Kidney (tissue), 14 donors: ENCODE results near the gene CEP85. TPM values are rescaled to one million over a fixed set of nuclear protein-coding genes. Genes with fewer than 3 reads are reported as not detected.
"Not testable (repeated sequence)": the region's sequence is repeated elsewhere in the genome, so short reads cannot be mapped to it uniquely, and the experiment has no call there.

Experiments
- DNase-seq, 5 donors: peaks; one replicate each; pipeline ENCODE4 v3.0.0-alpha.2; 2013 to 2020
- FAIRE-seq: peaks from 2 replicates; lab custom pipeline; 2012; peaks lifted over from hg19 to GRCh38; lab: Jason Lieb, UNC
- H3K27ac ChIP-seq, 2 donors: one replicate each; pipeline ENCODE4 v1.7.0; 2013; ENCODE audit warnings: low read depth in 2 of 2, low read length in 2 of 2, inconsistent platforms in 1 of 2
- H3K27me3 ChIP-seq: one replicate; pipeline ENCODE4 v1.7.1; 2013; ENCODE audit warnings: low read length, inconsistent platforms; ENCODE audit not compliant: control insufficient read depth, insufficient read depth
- H3K36me3 ChIP-seq, 3 donors: one replicate each; pipeline versions ENCODE4 v1.7.0 to v1.7.1; 2013; ENCODE audit warnings: low read length in 3 of 3, control low read depth in 1 of 3, inconsistent platforms in 1 of 3; ENCODE audit not compliant: insufficient read depth in 3 of 3, control insufficient read depth in 2 of 3
- H3K4me1 ChIP-seq, 3 donors: one replicate each; pipeline versions ENCODE4 v1.7.0 to v1.7.1; 2013; ENCODE audit warnings: low read length in 3 of 3, inconsistent platforms in 1 of 3, low read depth in 1 of 3; ENCODE audit not compliant: control insufficient read depth in 2 of 3, insufficient read depth in 2 of 3
- H3K4me3 ChIP-seq, 3 donors: one replicate each; pipeline versions ENCODE4 v1.7.0 to v1.8.1; 2013; ENCODE audit warnings: low read length in 3 of 3, control low read depth in 1 of 3, inconsistent platforms in 1 of 3
- H3K9ac ChIP-seq, 3 donors: one replicate each; pipeline versions ENCODE4 v1.7.0 to v1.7.1; 2013; ENCODE audit warnings: low read length in 3 of 3, control low read depth in 1 of 3, inconsistent platforms in 1 of 3
- H3K9me3 ChIP-seq, 3 donors: one replicate each; pipeline versions ENCODE4 v1.7.0 to v1.7.1; 2013; ENCODE audit warnings: low read length in 3 of 3, control low read depth in 1 of 3, inconsistent platforms in 1 of 3; ENCODE audit not compliant: control insufficient read depth in 2 of 3, insufficient read depth in 1 of 3
- intact Hi-C: fragments of 100-400 bp; cut with DNase I; formaldehyde crosslinking; loops from one replicate; pipeline ENCODE4 v1.11.1; 2022
- polyA plus RNA-seq: library from polyadenylated mRNA; stranded (reverse); fragments of 350-450 nt; fragmentation: Illumina TruSeq; extraction: RNeasy Lipid Tissue Mini Kit (QIAGEN cat#74804); gene quantifications from one replicate; pipeline ENCODE4 v1.2.3, GENCODE V29; 2014; ENCODE audit warnings: low read depth, low replicate concordance; ENCODE audit not compliant: insufficient read depth
- total RNA-seq: library from RNA; stranded (reverse); fragmentation: NEBNext Ultra II Directional; extraction: Animal tissue kit (Norgen Biotek cat#: 25700); gene quantifications from one replicate; pipeline ENCODE4 v1.2.1, GENCODE V29; 2021
- TF ChIP-seq, protein P1 (sequence below): IDR thresholded peaks from 3 replicates; pipeline ENCODE4 v1.5.1; 2012; ENCODE audit warnings: mild to moderate bottlenecking, moderate library complexity, borderline replicate concordance; ENCODE audit not compliant: insufficient read depth; ENCODE audit errors: extremely low read depth
- donor health status: control.
- donor health status: control.
- donor health status: control.
- donor health status: control.
- donor health status: control.
- donor health status: DM: yes; HTN: yes; CAD: no.
- donor health status: Normal renal cell carcinoma (clear cell type).

Gene CEP85
- total and polyA plus RNA-seq, 2 donors from 2014 or later = 8.4 to 8.5 TPM

DNA sequence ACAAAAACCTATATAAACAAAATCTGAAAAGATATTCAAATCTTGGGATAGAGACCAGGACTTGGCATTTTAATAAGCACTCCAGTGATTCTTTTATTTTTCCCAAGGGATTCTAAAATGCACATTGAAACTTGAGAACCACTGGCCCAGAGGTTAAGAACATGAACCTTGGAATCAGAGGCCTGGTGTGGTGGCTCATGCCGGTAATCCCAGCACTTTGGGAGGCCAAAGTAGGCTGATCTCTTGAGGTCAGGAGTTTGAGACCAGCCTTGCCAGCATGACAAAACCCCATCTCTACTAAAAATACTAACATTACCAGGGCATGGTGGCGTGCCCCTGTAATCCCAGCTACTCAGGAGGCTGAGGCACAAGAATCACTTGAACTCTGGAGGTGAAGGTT lies 12.9 kb upstream of the CEP85 start:
- TF ChIP-seq, protein P1, sequence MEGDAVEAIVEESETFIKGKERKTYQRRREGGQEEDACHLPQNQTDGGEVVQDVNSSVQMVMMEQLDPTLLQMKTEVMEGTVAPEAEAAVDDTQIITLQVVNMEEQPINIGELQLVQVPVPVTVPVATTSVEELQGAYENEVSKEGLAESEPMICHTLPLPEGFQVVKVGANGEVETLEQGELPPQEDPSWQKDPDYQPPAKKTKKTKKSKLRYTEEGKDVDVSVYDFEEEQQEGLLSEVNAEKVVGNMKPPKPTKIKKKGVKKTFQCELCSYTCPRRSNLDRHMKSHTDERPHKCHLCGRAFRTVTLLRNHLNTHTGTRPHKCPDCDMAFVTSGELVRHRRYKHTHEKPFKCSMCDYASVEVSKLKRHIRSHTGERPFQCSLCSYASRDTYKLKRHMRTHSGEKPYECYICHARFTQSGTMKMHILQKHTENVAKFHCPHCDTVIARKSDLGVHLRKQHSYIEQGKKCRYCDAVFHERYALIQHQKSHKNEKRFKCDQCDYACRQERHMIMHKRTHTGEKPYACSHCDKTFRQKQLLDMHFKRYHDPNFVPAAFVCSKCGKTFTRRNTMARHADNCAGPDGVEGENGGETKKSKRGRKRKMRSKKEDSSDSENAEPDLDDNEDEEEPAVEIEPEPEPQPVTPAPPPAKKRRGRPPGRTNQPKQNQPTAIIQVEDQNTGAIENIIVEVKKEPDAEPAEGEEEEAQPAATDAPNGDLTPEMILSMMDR = no peak
- H3K9ac ChIP-seq = no peak overlapping the region
- peaks cover 0 to 3% (median 0%) of the 10 kb centered on the region in 3 donors for H3K4me1 ChIP-seq
- peaks cover 2% of the 10 kb centered on the region for H3K27me3 ChIP-seq
- no peaks in the 10 kb centered on the region for H3K9me3 ChIP-seq
- FAIRE-seq (no peak), DNase-seq (no peak)
- H3K27ac ChIP-seq = no peak overlapping the region
- H3K36me3 ChIP-seq = no peaks in the 10 kb centered on the region
- H3K4me3 ChIP-seq = no peak overlapping the region
- intact Hi-C loops = no loop called here

DNA sequence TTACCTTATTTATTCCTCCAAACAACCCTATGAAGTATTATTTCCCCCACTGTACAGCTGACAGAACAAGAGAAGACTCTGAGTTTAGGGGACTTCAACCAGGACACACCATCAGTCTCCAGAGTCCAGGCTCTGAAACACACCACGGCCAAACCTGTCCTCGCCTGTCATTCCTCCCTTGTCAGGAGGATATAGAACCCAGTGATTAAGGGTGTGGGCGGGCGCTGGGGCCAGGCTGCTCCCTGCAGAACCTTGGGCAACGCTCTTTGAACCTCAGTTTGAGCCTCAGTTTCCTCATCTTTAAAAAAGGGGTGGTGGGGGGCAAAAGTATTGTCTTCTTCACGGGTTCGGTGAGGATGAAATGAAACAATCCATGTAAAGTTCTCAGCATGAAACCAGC lies 9.4 kb upstream of the CEP85 start:
- H3K27ac ChIP-seq = peak overlapping the region; percentile 48 to 60
- H3K4me1 ChIP-seq = peaks cover 0 to 5% (median 0%) of the 10 kb centered on the region in 3 donors
- peak overlapping the region in 1 of 3 donors; percentile 82 for H3K4me3 ChIP-seq
- intact Hi-C loops = no loop called here
- no peaks in the 10 kb centered on the region for H3K36me3 ChIP-seq
- TF ChIP-seq, protein P1 = no peak
- FAIRE-seq = no peak
- H3K9ac ChIP-seq = no peak overlapping the region
- no peaks in the 10 kb centered on the region for H3K9me3 ChIP-seq
- no peak for DNase-seq
- peaks cover 5% of the 10 kb centered on the region for H3K27me3 ChIP-seq

DNA sequence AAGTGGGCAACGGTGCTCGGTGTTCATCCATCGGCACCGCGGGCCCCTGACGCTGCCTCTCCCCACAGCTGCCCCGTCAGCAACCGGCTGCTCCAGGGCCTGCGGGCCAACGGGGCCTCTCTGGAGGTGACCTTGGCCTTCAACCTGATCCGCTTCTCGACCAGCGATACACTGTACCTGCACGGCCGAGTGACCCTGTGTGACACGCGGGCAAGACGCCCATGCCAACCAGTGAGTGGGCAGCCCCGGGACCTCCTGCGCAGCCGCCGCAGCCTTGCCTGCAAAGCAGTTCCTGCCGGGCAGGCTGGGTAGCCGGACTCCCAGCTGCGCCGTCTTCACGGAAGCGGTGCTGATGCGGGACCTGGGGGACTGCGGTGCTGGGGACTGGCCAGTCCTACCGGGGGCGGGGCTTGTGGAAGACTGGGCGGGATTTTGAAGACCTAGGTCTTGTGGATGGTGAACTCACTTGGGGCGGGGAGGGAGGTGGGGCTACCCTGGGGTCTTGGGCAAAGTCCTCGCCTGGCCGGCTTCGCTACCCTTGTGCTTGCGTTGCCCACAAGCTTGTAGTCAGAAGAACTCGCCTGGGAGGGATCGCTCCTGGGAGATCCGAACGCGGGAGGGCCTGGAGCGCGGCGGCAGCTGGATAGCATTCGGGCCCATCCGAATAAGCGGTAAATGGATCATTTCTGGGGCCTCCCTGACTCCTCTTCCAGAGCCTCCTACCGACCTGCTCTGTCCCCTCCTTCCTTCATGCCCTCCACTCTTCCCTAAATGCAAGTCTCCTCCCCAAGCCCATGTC lies 8.8 kb upstream of the CEP85 start:
- peak; percentile 87 to 94 (median 92) for DNase-seq
- TF ChIP-seq, protein P1 = no peak
- H3K9me3 ChIP-seq = no peaks in the 10 kb centered on the region
- H3K4me1 ChIP-seq = peaks cover 0 to 5% (median 0%) of the 10 kb centered on the region in 3 donors
- peak overlapping the region; percentile 60 to 74 for H3K27ac ChIP-seq
- H3K27me3 ChIP-seq = peaks cover 5% of the 10 kb centered on the region
- intact Hi-C loops = no loop called here
- FAIRE-seq = no peak
- no peaks in the 10 kb centered on the region for H3K36me3 ChIP-seq
- H3K9ac ChIP-seq = peak overlapping the region; percentile 6 to 84 (median 67)
- H3K4me3 ChIP-seq = peak overlapping the region; percentile 38 to 82 (median 76)

DNA sequence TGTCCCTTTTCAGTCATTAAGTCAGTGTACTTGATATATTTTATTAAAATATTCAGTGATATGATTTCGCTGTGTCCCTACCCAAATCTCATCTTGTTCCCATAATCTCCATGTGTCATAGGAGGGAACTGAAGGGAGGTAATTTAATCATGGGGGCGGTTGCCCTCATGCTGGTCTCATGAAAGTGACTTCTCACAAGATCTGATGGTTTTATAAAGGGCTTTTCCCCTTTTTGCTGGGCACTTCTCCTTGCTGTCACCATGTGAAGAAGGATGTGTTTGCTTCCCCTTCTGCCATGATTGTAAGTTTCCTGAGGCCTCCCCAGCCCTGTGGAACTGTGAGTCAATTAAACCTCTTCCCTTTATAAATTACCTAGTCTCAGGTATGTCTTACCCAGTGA lies 3.3 kb upstream of the CEP85 start:
- FAIRE-seq, DNase-seq, H3K4me3 ChIP-seq, H3K9me3 ChIP-seq, H3K4me1 ChIP-seq, H3K9ac ChIP-seq, H3K27me3 ChIP-seq, intact Hi-C loops, H3K27ac ChIP-seq, H3K36me3 ChIP-seq: not testable (repeated sequence)
